ENCODE measurements around the gene ARHGAP30. TPM values are rescaled to one million over a fixed set of nuclear protein-coding genes. Genes with fewer than 3 reads are reported as not detected.

Gene ARHGAP30
- total RNA-seq, 1 experiment from 2014 or later: 0.36 TPM

DNA sequence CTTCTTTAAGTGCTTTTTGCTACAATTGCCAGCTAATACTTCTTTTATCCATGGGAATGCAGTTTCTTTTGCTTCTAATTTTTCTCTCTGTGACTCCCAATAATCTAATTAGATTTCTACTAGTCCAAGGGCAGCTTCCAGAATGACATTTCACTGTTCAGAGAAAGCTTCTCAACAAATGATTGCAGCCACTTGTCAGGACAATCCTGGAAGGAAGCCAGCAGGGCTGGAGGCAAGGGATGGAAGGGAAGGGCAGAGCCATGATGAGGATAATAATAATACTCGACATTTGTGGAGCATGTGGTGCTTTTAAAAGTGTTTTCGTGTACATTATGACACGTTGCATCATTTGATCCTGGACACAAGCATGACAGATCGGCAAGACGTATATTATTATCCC is 68.2 kb downstream of the ARHGAP30 start:
- BruUV-seq (replicated peaks): no TSS peak
- no peaks in the 10 kb centered on the region for H3K4me1 ChIP-seq (ENCODE audit: control insufficient read depth, insufficient read depth, low read length)
- DNase-seq (ENCODE audit: low read depth, low spot score): no peak
- ChIA-PET POLR2A (no interaction called here), CTCF (no interaction called here)
- intact Hi-C loops (cut with micrococcal nuclease; ENCODE audit: unreplicated experiment) (no loop called here), in situ Hi-C loops (cut with HindIII; ENCODE audit: low pct_unique_long_range_greater_than_20kb, low sequenced_read_pairs) (no loop called here)
- H3K27ac ChIP-seq (ENCODE audit: low read length): no peak overlapping the region
- no peak overlapping the region for H3K4me3 ChIP-seq (ENCODE audit: low read depth in 2 of 2, low read length in 2 of 2)
- TF ChIP-seq, protein P1, sequence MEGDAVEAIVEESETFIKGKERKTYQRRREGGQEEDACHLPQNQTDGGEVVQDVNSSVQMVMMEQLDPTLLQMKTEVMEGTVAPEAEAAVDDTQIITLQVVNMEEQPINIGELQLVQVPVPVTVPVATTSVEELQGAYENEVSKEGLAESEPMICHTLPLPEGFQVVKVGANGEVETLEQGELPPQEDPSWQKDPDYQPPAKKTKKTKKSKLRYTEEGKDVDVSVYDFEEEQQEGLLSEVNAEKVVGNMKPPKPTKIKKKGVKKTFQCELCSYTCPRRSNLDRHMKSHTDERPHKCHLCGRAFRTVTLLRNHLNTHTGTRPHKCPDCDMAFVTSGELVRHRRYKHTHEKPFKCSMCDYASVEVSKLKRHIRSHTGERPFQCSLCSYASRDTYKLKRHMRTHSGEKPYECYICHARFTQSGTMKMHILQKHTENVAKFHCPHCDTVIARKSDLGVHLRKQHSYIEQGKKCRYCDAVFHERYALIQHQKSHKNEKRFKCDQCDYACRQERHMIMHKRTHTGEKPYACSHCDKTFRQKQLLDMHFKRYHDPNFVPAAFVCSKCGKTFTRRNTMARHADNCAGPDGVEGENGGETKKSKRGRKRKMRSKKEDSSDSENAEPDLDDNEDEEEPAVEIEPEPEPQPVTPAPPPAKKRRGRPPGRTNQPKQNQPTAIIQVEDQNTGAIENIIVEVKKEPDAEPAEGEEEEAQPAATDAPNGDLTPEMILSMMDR (IDR thresholded peaks at IDR 0.05): no peak
- TF ChIP-seq, protein P2, sequence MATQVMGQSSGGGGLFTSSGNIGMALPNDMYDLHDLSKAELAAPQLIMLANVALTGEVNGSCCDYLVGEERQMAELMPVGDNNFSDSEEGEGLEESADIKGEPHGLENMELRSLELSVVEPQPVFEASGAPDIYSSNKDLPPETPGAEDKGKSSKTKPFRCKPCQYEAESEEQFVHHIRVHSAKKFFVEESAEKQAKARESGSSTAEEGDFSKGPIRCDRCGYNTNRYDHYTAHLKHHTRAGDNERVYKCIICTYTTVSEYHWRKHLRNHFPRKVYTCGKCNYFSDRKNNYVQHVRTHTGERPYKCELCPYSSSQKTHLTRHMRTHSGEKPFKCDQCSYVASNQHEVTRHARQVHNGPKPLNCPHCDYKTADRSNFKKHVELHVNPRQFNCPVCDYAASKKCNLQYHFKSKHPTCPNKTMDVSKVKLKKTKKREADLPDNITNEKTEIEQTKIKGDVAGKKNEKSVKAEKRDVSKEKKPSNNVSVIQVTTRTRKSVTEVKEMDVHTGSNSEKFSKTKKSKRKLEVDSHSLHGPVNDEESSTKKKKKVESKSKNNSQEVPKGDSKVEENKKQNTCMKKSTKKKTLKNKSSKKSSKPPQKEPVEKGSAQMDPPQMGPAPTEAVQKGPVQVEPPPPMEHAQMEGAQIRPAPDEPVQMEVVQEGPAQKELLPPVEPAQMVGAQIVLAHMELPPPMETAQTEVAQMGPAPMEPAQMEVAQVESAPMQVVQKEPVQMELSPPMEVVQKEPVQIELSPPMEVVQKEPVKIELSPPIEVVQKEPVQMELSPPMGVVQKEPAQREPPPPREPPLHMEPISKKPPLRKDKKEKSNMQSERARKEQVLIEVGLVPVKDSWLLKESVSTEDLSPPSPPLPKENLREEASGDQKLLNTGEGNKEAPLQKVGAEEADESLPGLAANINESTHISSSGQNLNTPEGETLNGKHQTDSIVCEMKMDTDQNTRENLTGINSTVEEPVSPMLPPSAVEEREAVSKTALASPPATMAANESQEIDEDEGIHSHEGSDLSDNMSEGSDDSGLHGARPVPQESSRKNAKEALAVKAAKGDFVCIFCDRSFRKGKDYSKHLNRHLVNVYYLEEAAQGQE (IDR thresholded peaks at IDR 0.05; ENCODE audit: insufficient read depth in 1 of 2, low read depth in 2 of 2, low read length in 1 of 2): no peak
- TF ChIP-seq POLR2AphosphoS5 (IDR thresholded peaks at IDR 0.05; ENCODE audit: low read depth, low read length): no peak
- no peak for TF ChIP-seq SIN3A (IDR thresholded peaks at IDR 0.05; ENCODE audit: borderline replicate concordance, insufficient read depth, low read depth, low read length)
- no peak for TF ChIP-seq TCF7L2 (IDR thresholded peaks at IDR 0.05; ENCODE audit: low read depth, low read length)
- ATAC-seq: no peak
- H3K9me3 ChIP-seq (ENCODE audit: control insufficient read depth, insufficient read depth, low read depth, low read length): no peaks in the 10 kb centered on the region
- no peaks in the 10 kb centered on the region; the same call in 1 of the 2 replicates for H3K36me3 ChIP-seq (ENCODE audit: control insufficient read depth, insufficient read depth, low read length)
- H3K27me3 ChIP-seq (ENCODE audit: control insufficient read depth, insufficient read depth, low read length): no peaks in the 10 kb centered on the region

DNA sequence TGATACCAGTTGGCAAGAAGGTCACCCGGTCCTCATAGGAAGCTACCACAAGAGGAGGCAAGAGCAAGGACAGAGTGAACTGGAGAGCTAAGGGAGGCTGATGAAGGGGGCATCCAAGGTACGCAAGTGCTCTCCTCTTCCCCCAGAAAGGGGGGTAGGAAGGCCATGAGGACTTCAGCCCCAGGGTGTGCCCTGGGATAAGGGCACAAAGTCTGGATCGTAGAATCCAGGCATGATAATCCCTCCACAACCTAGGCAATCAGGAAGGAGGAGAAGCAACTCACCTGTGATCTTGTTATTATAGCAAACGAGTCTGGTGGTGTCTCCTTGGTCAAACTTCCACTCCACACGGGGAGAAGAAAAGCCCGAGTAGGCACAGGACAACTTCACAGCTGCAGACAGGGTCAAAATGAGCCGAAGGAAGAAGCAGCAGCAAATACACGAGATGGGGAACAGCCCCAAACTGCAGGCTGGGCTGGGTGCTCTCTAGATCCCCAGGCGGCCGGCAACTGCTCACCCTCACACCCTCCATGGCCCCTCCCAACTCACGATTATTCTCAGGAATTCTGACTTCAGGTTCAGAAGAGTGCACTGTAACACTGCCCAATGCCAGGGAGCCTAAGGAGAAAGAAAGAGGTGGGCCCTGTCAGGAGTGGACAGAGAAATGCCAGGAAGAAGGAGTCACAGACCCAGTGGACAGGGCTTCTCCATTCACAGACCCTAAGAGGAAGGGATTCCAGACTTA is 68.8 kb downstream of the ARHGAP30 start:
- intact Hi-C loops (cut with micrococcal nuclease; ENCODE audit: unreplicated experiment): no loop called here
- Histone ChIP-seq H3K27ac (ENCODE audit: low read length) (no peak overlapping the region), H3K4me1 (ENCODE audit: control insufficient read depth, insufficient read depth, low read length) (no peaks in the 10 kb centered on the region), H3K27me3 (ENCODE audit: control insufficient read depth, insufficient read depth, low read length) (no peaks in the 10 kb centered on the region), H3K36me3 (ENCODE audit: control insufficient read depth, insufficient read depth, low read length) (no peaks in the 10 kb centered on the region; the same call in 1 of the 2 replicates), H3K4me3 (ENCODE audit: low read depth in 2 of 2, low read length in 2 of 2) (no peak overlapping the region), H3K9me3 (ENCODE audit: control insufficient read depth, insufficient read depth, low read depth, low read length) (no peaks in the 10 kb centered on the region)
- ChIA-PET CTCF (no interaction called here), POLR2A (interaction anchor here (0.5 kb wide), 1 partner anchor 339 kb away, joined by 3 read pairs; no protein-coding TSS in a partner anchor)
- ATAC-seq (no peak), DNase-seq (ENCODE audit: low read depth, low spot score) (no peak)
- in situ Hi-C loops (cut with HindIII; ENCODE audit: low pct_unique_long_range_greater_than_20kb, low sequenced_read_pairs): no loop called here
- TF ChIP-seq TCF7L2 (IDR thresholded peaks at IDR 0.05; ENCODE audit: low read depth, low read length): no peak
- TF ChIP-seq, protein P2 (IDR thresholded peaks at IDR 0.05; ENCODE audit: insufficient read depth in 1 of 2, low read depth in 2 of 2, low read length in 1 of 2): no peak
- no peak for TF ChIP-seq POLR2AphosphoS5 (IDR thresholded peaks at IDR 0.05; ENCODE audit: low read depth, low read length)
- TF ChIP-seq, protein P1 (IDR thresholded peaks at IDR 0.05): no peak
- no peak for TF ChIP-seq SIN3A (IDR thresholded peaks at IDR 0.05; ENCODE audit: borderline replicate concordance, insufficient read depth, low read depth, low read length)
- BruUV-seq (replicated peaks): no TSS peak

All from Panc1 (cell line).